Esophagus (tissue), 2 donors: Measurements from ENCODE around the gene ISG20L2. TPM values are rescaled to one million over a fixed set of nuclear protein-coding genes. Genes with fewer than 3 reads are reported as not detected.
A peak's percentile ranks its signal among the peaks of the same experiment; 100 is the strongest.
"Not testable (repeated sequence)": the region's sequence is repeated elsewhere in the genome, so short reads cannot be mapped to it uniquely, and the experiment has no call there.

Source experiments
- H3K27ac ChIP-seq, 2 donors: one replicate each; pipeline ENCODE4 v1.5.1; 2013; ENCODE audit warnings: low read depth in 2 of 2, mild to moderate bottlenecking in 2 of 2, inconsistent platforms in 1 of 2, low read length in 1 of 2, moderate library complexity in 1 of 2
- H3K27me3 ChIP-seq, 2 donors: one replicate each; pipeline ENCODE4 v1.6.1; 2013; ENCODE audit warnings: low read length in 2 of 2, control low read depth in 1 of 2, mild to moderate bottlenecking in 1 of 2; ENCODE audit not compliant: insufficient read depth in 2 of 2, control insufficient read depth in 1 of 2
- H3K36me3 ChIP-seq, 2 donors: one replicate each; pipeline ENCODE4 v1.6.1; 2013; ENCODE audit warnings: low read length in 1 of 2; ENCODE audit not compliant: control insufficient read depth in 2 of 2, insufficient read depth in 2 of 2
- H3K4me1 ChIP-seq, 2 donors: one replicate each; pipeline ENCODE4 v1.6.1; 2013; ENCODE audit warnings: low read length in 1 of 2; ENCODE audit not compliant: control insufficient read depth in 2 of 2, insufficient read depth in 2 of 2
- H3K4me3 ChIP-seq, 2 donors: one replicate each; pipeline ENCODE4 v1.5.1; 2013; ENCODE audit warnings: low read length in 2 of 2, mild to moderate bottlenecking in 2 of 2, low read depth in 1 of 2, moderate library complexity in 1 of 2
- H3K9me3 ChIP-seq, 2 donors: one replicate each; pipeline ENCODE4 v1.6.1; 2013; ENCODE audit warnings: mild to moderate bottlenecking in 2 of 2, low read depth in 1 of 2, low read length in 1 of 2, moderate library complexity in 1 of 2; ENCODE audit not compliant: control insufficient read depth in 2 of 2, insufficient read depth in 1 of 2
- WGBS, 2 donors: extraction: QIAGEN DNeasy Blood & Tissue Kit; methylation state at CpG; one replicate each; pipeline ENCODE4 v1.1.7; 2013; 5-methylcytosine and 5-hydroxymethylcytosine counted together
- polyA plus RNA-seq, 2 donors: library from polyadenylated mRNA; stranded (reverse); fragments of 200-250 nt; gene quantifications; one replicate each; pipeline ENCODE4 v1.2.3, GENCODE V29; 2013
- donor health status: healthy with polysubstance abuse.
- donor health status: Bipolar disorder and iron deficiency.

The ISG20L2 gene
- polyA plus RNA-seq, 2 donors: 8.5 to 16.5 TPM

DNA sequence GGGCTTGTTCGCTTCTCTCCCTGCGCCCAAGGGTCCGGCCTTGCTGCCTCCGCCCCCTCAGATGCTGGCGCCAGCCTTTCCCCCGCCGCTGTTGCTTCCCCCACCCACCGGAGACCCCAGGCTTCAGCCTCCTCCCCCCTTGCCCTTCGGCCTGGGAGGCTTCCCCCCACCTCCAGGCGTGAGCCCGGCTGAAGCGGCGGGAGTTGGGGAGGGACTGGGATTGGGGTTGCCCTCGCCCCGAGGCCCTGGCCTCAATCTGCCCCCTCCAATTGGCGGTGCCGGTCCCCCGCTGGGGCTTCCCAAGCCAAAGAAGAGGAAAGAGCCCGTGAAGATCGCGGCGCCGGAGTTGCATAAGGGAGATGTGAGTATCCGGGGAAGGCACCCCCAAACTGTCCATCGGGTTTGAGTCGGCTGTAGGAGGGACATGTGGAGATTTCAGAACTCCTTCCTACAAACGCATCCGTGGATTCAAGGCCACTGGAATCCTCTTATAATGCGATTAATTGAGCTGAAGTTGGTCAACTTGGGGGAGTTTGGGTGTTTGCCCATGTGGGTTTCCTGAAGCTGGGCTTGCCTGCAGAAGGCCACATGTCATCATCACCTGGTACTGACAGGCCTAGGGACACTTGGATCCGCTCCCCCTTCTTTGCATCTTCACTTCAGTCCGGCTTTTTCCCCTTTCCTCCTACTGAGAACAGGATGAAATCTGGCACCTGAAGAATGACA, 39.5 kb upstream of the ISG20L2 start:
- 0 to 1% methylated on average over 30 to 31 of the region's 31 CpGs for WGBS, 2 donors
- Histone ChIP-seq H3K4me1 (peaks cover 2 to 5% of the 10 kb centered on the region in 2 donors), H3K27ac (peak overlapping the region; percentile 94 to 97), H3K4me3 (peak overlapping the region; percentile 91 to 94), H3K27me3 (no peaks in the 10 kb centered on the region), H3K9me3 (no peaks in the 10 kb centered on the region), H3K36me3 (peaks cover 0 to under 1% of the 10 kb centered on the region in 2 donors)

DNA sequence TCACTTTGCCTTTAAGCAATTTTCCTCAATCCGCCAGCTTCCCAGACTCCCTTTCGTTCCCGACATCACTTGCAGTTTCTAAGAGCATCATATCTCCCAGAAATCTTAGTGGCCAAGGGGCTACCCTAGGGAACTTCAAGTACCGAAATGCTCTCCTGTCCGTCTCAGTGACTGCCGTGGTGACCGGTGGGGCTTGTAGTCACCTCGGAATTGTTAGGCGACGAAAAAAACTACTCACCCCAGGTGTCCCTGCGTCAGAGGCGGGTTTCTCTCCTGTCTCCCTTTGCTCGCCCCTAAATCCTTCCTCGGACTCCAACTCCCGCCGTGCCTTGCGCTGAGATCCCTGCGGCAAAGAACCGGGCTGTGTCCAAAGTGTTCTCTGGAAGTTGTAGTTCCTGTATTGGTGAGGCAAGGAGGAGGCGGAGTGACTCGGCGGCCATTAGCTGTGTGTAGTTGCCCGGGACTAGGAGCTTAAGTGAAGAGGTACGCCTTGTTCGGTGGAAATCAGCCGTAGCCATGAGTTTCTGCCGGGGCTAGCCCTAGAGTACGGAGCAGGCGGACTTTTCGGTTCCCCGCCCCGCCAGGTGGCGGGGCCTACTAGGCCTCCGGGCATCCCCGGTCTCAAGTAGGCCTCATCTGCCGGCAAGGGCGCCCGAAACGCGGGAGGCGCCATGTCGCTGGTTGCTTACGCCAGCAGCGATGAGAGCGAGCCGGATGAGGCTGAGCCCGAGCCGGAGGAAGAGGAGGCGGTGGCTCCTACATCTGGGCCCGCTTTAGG, 38.7 kb upstream of the ISG20L2 start, which contains the start of gene PRCC:
Gene PRCC (plus strand): TSS at position 435 of the 778 bp plus-strand sequence. CDS start 237 bp downstream, at position 672.
- 0% methylated on average over 42 to 50 of the region's 50 CpGs for WGBS, 2 donors
- peak within 1 kb of the TSS; percentile 94 to 97 for H3K27ac ChIP-seq
- H3K4me1 ChIP-seq: peaks cover 2 to 5% of the 10 kb centered on the region in 2 donors
- peak within 1 kb of the TSS; percentile 91 to 94 for H3K4me3 ChIP-seq
- no peaks in the 10 kb centered on the region for H3K36me3 ChIP-seq
- no peaks in the 10 kb centered on the region for H3K9me3 ChIP-seq
- no peaks in the 10 kb centered on the region for H3K27me3 ChIP-seq

DNA sequence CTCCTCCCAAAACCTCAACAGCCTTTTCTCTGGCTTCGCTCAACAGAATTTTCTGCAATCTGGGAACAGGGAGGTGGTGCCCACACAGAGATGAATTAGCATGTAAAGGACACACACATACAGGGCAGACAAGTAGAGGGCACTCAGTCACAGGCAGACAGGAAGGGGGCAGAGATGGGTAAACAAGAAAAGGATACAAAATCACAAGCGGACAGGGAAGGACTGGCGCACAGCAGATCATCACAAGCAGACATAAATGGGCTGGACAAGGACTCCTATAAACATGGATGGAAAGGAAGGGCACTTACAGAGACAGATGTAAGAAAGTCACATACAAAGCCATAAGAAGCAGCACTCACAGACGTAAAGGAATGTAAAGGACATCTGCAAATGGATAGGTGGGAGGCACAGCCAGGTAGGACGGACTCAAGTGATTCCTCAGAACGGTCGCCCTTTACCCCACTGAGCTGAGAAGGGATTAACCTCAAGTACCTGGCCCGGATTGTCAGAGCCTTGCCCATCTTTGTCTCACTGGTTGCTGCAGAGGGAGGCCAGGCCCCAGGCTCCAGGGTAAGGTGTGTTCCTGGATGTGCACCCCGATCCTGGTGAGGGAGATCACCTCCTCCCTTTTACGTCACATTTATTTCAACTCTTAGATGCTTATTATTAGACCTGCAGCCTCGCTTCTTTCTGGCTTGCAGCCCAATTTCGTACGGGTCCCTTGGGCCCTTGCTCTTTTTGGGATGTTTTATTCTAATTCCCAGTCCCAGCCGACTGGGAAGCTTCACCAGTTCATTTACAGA, 37.9 kb upstream of the ISG20L2 start:
- H3K4me1 ChIP-seq: peaks cover 2 to 5% of the 10 kb centered on the region in 2 donors
- H3K27ac ChIP-seq: peak overlapping the region; percentile 89 to 94
- no peaks in the 10 kb centered on the region for H3K27me3 ChIP-seq
- peak overlapping the region; percentile 57 to 66 for H3K4me3 ChIP-seq
- WGBS, 2 donors: 6 to 7% methylated on average over 14 of the region's 14 CpGs
- no peaks in the 10 kb centered on the region for H3K9me3 ChIP-seq
- H3K36me3 ChIP-seq: no peaks in the 10 kb centered on the region

DNA sequence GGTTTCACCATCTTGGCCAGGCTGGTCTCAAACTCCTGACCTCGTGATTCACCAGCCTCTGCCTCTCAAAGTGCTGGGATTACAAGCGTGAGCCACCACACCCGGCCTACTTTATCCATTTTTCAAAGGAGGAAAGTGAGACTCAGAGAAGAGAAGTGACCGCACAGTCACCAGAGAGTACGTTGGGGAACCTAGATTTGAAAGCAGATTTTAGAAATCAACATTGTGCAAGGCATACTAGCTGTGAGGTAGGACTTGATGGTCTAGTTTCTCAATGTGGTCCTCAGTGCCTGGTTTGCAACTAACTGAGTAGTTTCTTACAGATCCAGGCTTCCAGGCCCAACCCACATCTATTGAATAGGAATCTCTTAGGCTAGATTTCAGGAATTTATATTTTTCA, 37.1 kb upstream of the ISG20L2 start:
- Histone ChIP-seq H3K27ac (no peak overlapping the region), H3K9me3 (no peaks in the 10 kb centered on the region)

DNA sequence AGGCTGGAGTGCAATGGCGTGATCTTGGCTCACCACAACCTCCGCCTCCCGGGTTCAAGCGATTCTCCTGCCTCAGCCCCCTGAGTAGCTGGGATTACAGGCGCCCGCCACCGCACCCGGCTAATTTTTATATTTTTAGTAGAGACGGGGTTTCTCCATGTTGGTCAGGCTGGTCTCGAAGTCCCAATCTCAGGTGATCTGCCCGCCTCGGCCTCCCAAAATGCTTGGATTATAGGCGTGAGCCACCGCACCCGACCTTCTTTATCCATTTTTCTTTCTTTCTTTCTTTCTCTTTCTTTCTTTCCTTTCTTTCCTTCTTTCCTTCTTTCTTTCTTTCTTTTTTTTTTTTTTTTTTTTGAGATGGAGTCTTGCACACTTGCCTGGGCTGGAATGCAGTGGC, 36.6 kb upstream of the ISG20L2 start:
- H3K36me3 ChIP-seq, H3K27ac ChIP-seq, H3K27me3 ChIP-seq, H3K4me3 ChIP-seq, H3K9me3 ChIP-seq, H3K4me1 ChIP-seq: not testable (repeated sequence)
- 94 to 96% methylated on average over 15 of the region's 15 CpGs for WGBS, 2 donors

More for the DNA sequence above, 37.1 kb upstream of the ISG20L2 start:
- 89 to 93% methylated on average over 5 of the region's 5 CpGs for WGBS, 2 donors
- Histone ChIP-seq H3K27me3 (no peaks in the 10 kb centered on the region), H3K36me3 (no peaks in the 10 kb centered on the region), H3K4me3 (no peak overlapping the region), H3K4me1 (peaks cover 0 to 5% of the 10 kb centered on the region in 2 donors)

DNA sequence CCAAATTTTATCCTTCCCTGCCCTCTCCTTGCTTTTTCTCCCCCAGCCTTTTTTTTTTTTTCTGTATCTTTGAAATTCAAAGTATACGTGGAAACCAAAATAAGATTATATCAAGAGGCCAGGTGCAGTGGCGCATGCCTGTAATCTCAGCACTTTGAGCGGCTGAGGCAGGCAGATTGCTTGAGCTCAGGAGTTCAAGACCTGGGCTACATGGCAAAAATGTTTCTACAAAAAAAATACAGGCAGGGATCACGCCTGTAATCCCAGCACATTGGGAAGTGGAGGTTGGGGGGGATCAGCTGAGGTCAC, 32.2 kb upstream of the ISG20L2 start:
- no peaks in the 10 kb centered on the region for H3K27me3 ChIP-seq
- WGBS, 2 donors: 73 to 80% methylated on average over 4 of the region's 4 CpGs
- H3K27ac ChIP-seq: no peak overlapping the region
- H3K4me3 ChIP-seq: no peak overlapping the region
- no peaks in the 10 kb centered on the region for H3K9me3 ChIP-seq
- H3K36me3 ChIP-seq: no peaks in the 10 kb centered on the region
- H3K4me1 ChIP-seq: no peaks in the 10 kb centered on the region

DNA sequence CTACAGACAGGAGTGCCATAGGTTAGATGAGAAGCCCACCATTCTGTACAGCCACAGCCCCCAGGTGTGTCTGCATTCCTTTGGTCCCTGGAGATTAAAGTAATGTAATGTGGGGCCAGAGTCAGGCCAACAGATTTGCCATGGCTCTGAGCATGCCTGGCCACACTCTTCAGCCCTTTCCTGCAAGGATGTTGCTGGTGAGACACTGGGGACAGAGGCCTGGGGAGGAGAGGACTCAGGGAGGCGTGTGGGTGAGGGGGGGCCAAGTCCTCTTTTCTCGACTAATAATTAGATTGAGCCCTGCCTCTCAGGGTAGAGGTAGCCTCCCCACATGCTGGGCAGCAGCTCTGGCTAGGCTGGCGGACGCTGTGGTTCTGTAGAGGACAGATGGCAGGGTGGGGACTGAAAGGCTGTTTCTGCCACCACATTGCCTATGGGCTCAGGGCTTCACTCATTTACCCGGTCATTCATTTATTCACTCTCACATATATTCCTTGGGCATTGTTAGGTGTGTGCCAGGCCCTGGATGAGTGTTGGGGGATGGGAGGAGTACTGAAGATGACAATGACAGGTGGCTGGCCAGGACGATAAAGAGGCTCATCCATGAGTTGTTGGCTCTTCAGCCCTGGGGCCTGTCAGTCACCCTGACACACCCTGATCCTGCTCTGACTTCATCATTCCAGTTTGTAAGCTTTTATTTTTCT, 31.7 kb upstream of the ISG20L2 start:
- H3K36me3 ChIP-seq: no peaks in the 10 kb centered on the region
- WGBS, 2 donors: 68% methylated on average over 6 of the region's 6 CpGs
- no peaks in the 10 kb centered on the region for H3K9me3 ChIP-seq

DNA sequence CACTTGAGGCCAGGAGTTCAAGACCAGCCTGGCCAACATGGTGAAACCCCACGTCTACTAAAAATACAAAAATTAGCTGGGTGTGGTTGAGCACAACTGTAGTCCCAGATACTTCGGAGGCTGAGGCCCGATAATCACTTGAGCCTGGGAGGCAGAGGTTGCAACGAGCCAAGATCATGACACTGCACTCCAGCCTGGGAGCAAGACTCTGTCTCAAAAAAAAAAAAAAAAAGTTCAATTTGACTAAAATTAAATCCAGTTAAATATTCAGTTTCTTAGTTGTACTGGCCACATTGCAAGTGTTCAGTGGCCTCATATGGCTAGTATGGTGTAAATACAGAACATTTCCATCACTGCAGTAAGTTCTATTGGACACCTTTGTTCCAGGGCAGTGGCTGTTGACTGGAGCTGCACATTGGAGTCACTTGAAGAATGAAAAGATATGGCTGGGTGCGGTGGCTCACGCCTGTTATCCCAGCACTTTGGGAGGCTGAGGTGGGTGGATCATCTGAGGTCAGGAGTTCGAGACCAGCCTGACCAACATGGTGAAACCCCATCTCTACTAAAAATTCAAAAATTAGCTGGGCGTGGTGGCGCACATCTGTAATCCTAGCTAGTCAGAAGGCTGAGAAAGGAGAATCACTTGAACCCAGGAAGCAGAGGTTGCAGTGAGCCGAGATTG, 29.1 kb upstream of the ISG20L2 start:
- not testable (repeated sequence) for H3K36me3 ChIP-seq, H3K4me3 ChIP-seq, H3K4me1 ChIP-seq, H3K9me3 ChIP-seq, H3K27ac ChIP-seq, H3K27me3 ChIP-seq
- 87 to 97% methylated on average over 10 of the region's 10 CpGs for WGBS, 2 donors

More for the DNA sequence above, 31.7 kb upstream of the ISG20L2 start:
- H3K4me3 ChIP-seq: no peak overlapping the region
- H3K27ac ChIP-seq: no peak overlapping the region
- H3K4me1 ChIP-seq: no peaks in the 10 kb centered on the region
- no peaks in the 10 kb centered on the region for H3K27me3 ChIP-seq
